ENCODE data around the gene PATJ. TPM values are rescaled to one million over a fixed set of nuclear protein-coding genes. Genes with fewer than 3 reads are reported as not detected.

PATJ gene
- total RNA-seq, 2 donors from 2014 or later = 74.3 to 81.7 TPM

- 85 to 100% methylated on average over 2 of the region's 2 CpGs for WGBS, 2 experiments (ENCODE audit: insufficient coverage in 1 of 2, insufficient read length in 1 of 2)
- Histone ChIP-seq H3K27me3 (ENCODE audit: control insufficient read depth, insufficient read depth, low read length, poor library complexity, severe bottlenecking) (no peaks in the 10 kb centered on the region), H3K27ac (ENCODE audit: low read depth, low read length) (no peak overlapping the region), H3K9me3 (ENCODE audit: control insufficient read depth, low read length) (no peaks in the 10 kb centered on the region), H3K9ac (ENCODE audit: extremely low read depth, low read length, poor library complexity, severe bottlenecking) (no peak overlapping the region), H3K4me3 (ENCODE audit: low read length) (no peak overlapping the region), H3K4me1 (ENCODE audit: control insufficient read depth, insufficient read depth, low read length) (no peaks in the 10 kb centered on the region), H3K36me3 (ENCODE audit: control insufficient read depth, insufficient read depth, low read length) (no peaks in the 10 kb centered on the region)
- H3K27me3 Mint-ChIP-seq (ENCODE audit: insufficient read depth) = no peaks in the 10 kb centered on the region
- no peak for DNase-seq
- H3K4me1 Mint-ChIP-seq = peaks cover 7% of the 10 kb centered on the region
- no peaks in the 10 kb centered on the region for H3K9me3 Mint-ChIP-seq
- peaks cover 17% of the 10 kb centered on the region for H3K36me3 Mint-ChIP-seq (ENCODE audit: low read depth)
- TF ChIP-seq CTCF (conservative IDR thresholded peaks at IDR 0.05) = no peak
- H3K27ac Mint-ChIP-seq = no peak overlapping the region
- H3K4me3 Mint-ChIP-seq = no peak overlapping the region
Observed at GRCh38 chr1:61757950-61758349, 15.7 kb downstream of the PATJ start.

GRCh38 chr1:61770131-61770530 lies 27.9 kb downstream of the PATJ start:
- Histone ChIP-seq H3K9me3 (ENCODE audit: control insufficient read depth, low read length) (no peaks in the 10 kb centered on the region), H3K27ac (ENCODE audit: low read depth, low read length) (no peak overlapping the region), H3K9ac (ENCODE audit: extremely low read depth, low read length, poor library complexity, severe bottlenecking) (no peak overlapping the region), H3K27me3 (ENCODE audit: control insufficient read depth, insufficient read depth, low read length, poor library complexity, severe bottlenecking) (no peaks in the 10 kb centered on the region), H3K36me3 (ENCODE audit: control insufficient read depth, insufficient read depth, low read length) (peaks cover 16% of the 10 kb centered on the region), H3K4me3 (ENCODE audit: low read length) (no peak overlapping the region), H3K4me1 (ENCODE audit: control insufficient read depth, insufficient read depth, low read length) (no peaks in the 10 kb centered on the region)
- Mint-ChIP-seq H3K27me3 (ENCODE audit: insufficient read depth) (no peaks in the 10 kb centered on the region), H3K36me3 (ENCODE audit: low read depth) (peaks cover 64% of the 10 kb centered on the region), H3K9me3 (no peaks in the 10 kb centered on the region), H3K27ac (no peak overlapping the region), H3K4me1 (peaks cover 2% of the 10 kb centered on the region), H3K4me3 (no peak overlapping the region)
- 94% methylated on average over 1 of the region's 1 CpG; no CpG with 5 or more reads in 1 of the 2 experiments for WGBS, 2 experiments (ENCODE audit: insufficient coverage in 1 of 2, insufficient read length in 1 of 2)
- TF ChIP-seq CTCF (conservative IDR thresholded peaks at IDR 0.05) = no peak
- DNase-seq = no peak

GRCh38 chr1:61776091-61776490 lies 33.8 kb downstream of the PATJ start:
- Mint-ChIP-seq H3K27me3 (ENCODE audit: insufficient read depth) (no peaks in the 10 kb centered on the region), H3K9me3 (no peaks in the 10 kb centered on the region), H3K4me3 (no peak overlapping the region), H3K4me1 (no peaks in the 10 kb centered on the region), H3K36me3 (ENCODE audit: low read depth) (peaks cover 52% of the 10 kb centered on the region), H3K27ac (no peak overlapping the region)
- H3K4me3 ChIP-seq (ENCODE audit: low read length) = no peak overlapping the region
- H3K9me3 ChIP-seq (ENCODE audit: control insufficient read depth, low read length) = no peaks in the 10 kb centered on the region
- no peaks in the 10 kb centered on the region for H3K27me3 ChIP-seq (ENCODE audit: control insufficient read depth, insufficient read depth, low read length, poor library complexity, severe bottlenecking)
- DNase-seq = no peak
- no peak overlapping the region for H3K27ac ChIP-seq (ENCODE audit: low read depth, low read length)
- no peaks in the 10 kb centered on the region for H3K4me1 ChIP-seq (ENCODE audit: control insufficient read depth, insufficient read depth, low read length)
- peaks cover 28% of the 10 kb centered on the region for H3K36me3 ChIP-seq (ENCODE audit: control insufficient read depth, insufficient read depth, low read length)
- 87 to 100% methylated on average over 2 of the region's 2 CpGs for WGBS, 2 experiments (ENCODE audit: insufficient coverage in 1 of 2, insufficient read length in 1 of 2)
- no peak for TF ChIP-seq CTCF (conservative IDR thresholded peaks at IDR 0.05)
- H3K9ac ChIP-seq (ENCODE audit: extremely low read depth, low read length, poor library complexity, severe bottlenecking) = no peak overlapping the region

Measured in endodermal cell (in vitro differentiated cells).